ENCODE data around the gene PLPP1. TPM values are rescaled to one million over a fixed set of nuclear protein-coding genes. Genes with fewer than 3 reads are reported as not detected.

The PLPP1 gene
- total and polyA plus RNA-seq, 4 donors, result 23.4 to 149 (median 68.7) TPM

DNA sequence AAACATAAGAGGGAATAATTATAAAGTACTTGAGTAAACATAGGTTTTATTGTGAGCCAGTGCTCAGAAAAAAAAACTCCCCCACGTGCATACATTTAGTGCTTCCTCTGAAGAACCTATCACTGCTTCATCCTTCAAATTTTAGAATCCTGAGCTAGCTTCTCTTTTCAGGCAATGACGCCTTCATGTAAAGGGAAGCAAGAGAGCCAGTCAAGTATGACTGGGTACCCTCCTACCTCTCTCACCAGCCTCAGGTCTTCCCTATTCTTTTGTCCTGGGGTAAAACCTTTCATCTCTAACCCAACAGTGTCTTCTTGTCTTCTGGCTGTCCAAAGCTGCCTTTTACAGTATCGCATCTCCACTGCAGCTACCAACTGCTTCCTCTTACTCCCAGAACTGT is 32.0 kb downstream of the PLPP1 start (continued):
- TF ChIP-seq RAD21 (IDR thresholded peaks at IDR 0.05), result no peak
- no peak for TF ChIP-seq HNF4A (conservative IDR thresholded peaks at IDR 0.05)
- no peak for TF ChIP-seq JUND (IDR thresholded peaks at IDR 0.05)

DNA sequence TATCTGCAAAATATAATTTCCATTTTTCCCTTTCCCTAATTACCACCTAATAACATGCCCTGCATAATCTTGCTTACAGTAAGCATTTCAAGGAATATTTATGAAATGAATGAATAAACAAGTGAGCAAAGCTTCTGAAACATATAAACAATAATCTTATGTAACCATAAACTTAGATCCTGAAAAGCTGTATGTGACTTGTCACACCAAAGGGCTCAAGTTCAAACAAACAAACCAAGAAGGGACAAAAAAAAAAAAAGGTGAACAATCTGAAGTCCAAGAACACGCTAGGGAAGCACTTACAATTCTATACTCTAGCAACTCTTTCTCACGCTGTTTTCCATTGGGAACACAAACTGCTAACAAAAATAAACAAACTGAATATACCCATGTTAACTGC is 36.3 kb downstream of the PLPP1 start:
- WGBS, result 47% methylated on average over 2 of the region's 2 CpGs
- TF ChIP-seq, protein P1, sequence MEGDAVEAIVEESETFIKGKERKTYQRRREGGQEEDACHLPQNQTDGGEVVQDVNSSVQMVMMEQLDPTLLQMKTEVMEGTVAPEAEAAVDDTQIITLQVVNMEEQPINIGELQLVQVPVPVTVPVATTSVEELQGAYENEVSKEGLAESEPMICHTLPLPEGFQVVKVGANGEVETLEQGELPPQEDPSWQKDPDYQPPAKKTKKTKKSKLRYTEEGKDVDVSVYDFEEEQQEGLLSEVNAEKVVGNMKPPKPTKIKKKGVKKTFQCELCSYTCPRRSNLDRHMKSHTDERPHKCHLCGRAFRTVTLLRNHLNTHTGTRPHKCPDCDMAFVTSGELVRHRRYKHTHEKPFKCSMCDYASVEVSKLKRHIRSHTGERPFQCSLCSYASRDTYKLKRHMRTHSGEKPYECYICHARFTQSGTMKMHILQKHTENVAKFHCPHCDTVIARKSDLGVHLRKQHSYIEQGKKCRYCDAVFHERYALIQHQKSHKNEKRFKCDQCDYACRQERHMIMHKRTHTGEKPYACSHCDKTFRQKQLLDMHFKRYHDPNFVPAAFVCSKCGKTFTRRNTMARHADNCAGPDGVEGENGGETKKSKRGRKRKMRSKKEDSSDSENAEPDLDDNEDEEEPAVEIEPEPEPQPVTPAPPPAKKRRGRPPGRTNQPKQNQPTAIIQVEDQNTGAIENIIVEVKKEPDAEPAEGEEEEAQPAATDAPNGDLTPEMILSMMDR (IDR thresholded peaks at IDR 0.05; ENCODE audit: low read depth, low read length, missing input control), result no peak
- TF ChIP-seq RXRA (IDR thresholded peaks at IDR 0.05) (peak in 1 of 2 donors; percentile 13), GABPA (IDR thresholded peaks at IDR 0.05 in 1 of 2, conservative IDR thresholded peaks at IDR 0.05 in 1 of 2) (no peak), JUND (IDR thresholded peaks at IDR 0.05) (no peak), HNF4A (conservative IDR thresholded peaks at IDR 0.05) (peak; percentile 30 to 56), YY1 (IDR thresholded peaks at IDR 0.05) (no peak)
- TF ChIP-seq, protein P2, sequence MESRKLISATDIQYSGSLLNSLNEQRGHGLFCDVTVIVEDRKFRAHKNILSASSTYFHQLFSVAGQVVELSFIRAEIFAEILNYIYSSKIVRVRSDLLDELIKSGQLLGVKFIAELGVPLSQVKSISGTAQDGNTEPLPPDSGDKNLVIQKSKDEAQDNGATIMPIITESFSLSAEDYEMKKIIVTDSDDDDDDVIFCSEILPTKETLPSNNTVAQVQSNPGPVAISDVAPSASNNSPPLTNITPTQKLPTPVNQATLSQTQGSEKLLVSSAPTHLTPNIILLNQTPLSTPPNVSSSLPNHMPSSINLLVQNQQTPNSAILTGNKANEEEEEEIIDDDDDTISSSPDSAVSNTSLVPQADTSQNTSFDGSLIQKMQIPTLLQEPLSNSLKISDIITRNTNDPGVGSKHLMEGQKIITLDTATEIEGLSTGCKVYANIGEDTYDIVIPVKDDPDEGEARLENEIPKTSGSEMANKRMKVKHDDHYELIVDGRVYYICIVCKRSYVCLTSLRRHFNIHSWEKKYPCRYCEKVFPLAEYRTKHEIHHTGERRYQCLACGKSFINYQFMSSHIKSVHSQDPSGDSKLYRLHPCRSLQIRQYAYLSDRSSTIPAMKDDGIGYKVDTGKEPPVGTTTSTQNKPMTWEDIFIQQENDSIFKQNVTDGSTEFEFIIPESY (IDR thresholded peaks at IDR 0.05), result no peak
- TF ChIP-seq, protein P3, sequence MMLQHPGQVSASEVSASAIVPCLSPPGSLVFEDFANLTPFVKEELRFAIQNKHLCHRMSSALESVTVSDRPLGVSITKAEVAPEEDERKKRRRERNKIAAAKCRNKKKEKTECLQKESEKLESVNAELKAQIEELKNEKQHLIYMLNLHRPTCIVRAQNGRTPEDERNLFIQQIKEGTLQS (IDR thresholded peaks at IDR 0.05), result no peak
- Histone ChIP-seq H3K36me3 (ENCODE audit: control insufficient read depth in 4 of 4, insufficient read depth in 3 of 4, low read depth in 1 of 4, low read length in 3 of 4) (no peaks in the 10 kb centered on the region), H3K4me1 (ENCODE audit: control insufficient read depth in 4 of 4, insufficient read depth in 4 of 4, low read length in 3 of 4) (peaks cover 2 to 8% (median 6%) of the 10 kb centered on the region in 4 donors), H3K9me3 (ENCODE audit: control insufficient read depth in 4 of 4, low read length in 3 of 4) (no peaks in the 10 kb centered on the region), H3K27ac (ENCODE audit: low read depth in 1 of 2, low read length in 2 of 2) (no peak overlapping the region), H3K9ac (ENCODE audit: low read depth in 1 of 2, low read length in 2 of 2) (no peak overlapping the region), H3K4me3 (ENCODE audit: low read depth in 1 of 3, low read length in 3 of 3) (no peak overlapping the region), H3K27me3 (ENCODE audit: control insufficient read depth in 4 of 4, insufficient read depth in 4 of 4, low read length in 3 of 4) (no peaks in the 10 kb centered on the region)
- DNase-seq (ENCODE audit: low spot score), result no peak

DNA sequence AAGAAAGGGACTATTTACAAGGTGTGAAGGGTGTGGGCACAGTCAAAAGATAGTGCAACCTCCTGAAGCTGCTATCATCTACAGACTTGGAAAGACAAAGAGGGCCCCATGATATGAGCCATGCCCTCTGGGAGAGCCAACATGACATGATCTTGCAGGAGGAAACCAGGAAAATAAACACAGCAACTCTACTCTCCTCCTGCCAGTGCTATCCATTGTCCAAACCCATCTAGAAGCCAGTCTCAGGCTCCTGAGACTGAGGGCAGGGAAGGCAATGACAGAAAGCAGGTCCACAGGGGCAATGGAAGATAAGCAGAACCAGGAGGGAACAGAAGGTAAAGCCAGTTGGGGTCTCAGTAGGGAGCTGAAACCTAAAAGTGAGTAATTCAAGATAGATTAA is 37.1 kb downstream of the PLPP1 start:
- H3K27me3 ChIP-seq (ENCODE audit: control insufficient read depth in 4 of 4, insufficient read depth in 4 of 4, low read length in 3 of 4), result no peaks in the 10 kb centered on the region
- peaks cover 4 to 8% (median 6%) of the 10 kb centered on the region in 4 donors for H3K4me1 ChIP-seq (ENCODE audit: control insufficient read depth in 4 of 4, insufficient read depth in 4 of 4, low read length in 3 of 4)
- H3K9me3 ChIP-seq (ENCODE audit: control insufficient read depth in 4 of 4, low read length in 3 of 4), result no peaks in the 10 kb centered on the region
- no peaks in the 10 kb centered on the region for H3K36me3 ChIP-seq (ENCODE audit: control insufficient read depth in 4 of 4, insufficient read depth in 3 of 4, low read depth in 1 of 4, low read length in 3 of 4)
- TF ChIP-seq, protein P1 (IDR thresholded peaks at IDR 0.05; ENCODE audit: low read depth, low read length, missing input control), result no peak
- TF ChIP-seq, protein P2 (IDR thresholded peaks at IDR 0.05), result no peak
- TF ChIP-seq FOXA2 (IDR thresholded peaks at IDR 0.05) (no peak), HNF4G (IDR thresholded peaks at IDR 0.05) (no peak), TAF1 (conservative IDR thresholded peaks at IDR 0.05) (no peak), FOXA1 (IDR thresholded peaks at IDR 0.05) (no peak), JUND (IDR thresholded peaks at IDR 0.05) (no peak), GABPA (IDR thresholded peaks at IDR 0.05 in 1 of 2, conservative IDR thresholded peaks at IDR 0.05 in 1 of 2) (no peak), NR2F2 (IDR thresholded peaks at IDR 0.05) (no peak), HNF4A (conservative IDR thresholded peaks at IDR 0.05) (no peak)
- TF ChIP-seq, protein P3 (IDR thresholded peaks at IDR 0.05), result no peak
- H3K27ac ChIP-seq (ENCODE audit: low read depth in 1 of 2, low read length in 2 of 2), result no peak overlapping the region
- H3K4me3 ChIP-seq (ENCODE audit: low read depth in 1 of 3, low read length in 3 of 3), result no peak overlapping the region
- no peak overlapping the region for H3K9ac ChIP-seq (ENCODE audit: low read depth in 1 of 2, low read length in 2 of 2)
- no peak for DNase-seq (ENCODE audit: low spot score)
